Measurements from ENCODE around the gene DCUN1D3.

DNA sequence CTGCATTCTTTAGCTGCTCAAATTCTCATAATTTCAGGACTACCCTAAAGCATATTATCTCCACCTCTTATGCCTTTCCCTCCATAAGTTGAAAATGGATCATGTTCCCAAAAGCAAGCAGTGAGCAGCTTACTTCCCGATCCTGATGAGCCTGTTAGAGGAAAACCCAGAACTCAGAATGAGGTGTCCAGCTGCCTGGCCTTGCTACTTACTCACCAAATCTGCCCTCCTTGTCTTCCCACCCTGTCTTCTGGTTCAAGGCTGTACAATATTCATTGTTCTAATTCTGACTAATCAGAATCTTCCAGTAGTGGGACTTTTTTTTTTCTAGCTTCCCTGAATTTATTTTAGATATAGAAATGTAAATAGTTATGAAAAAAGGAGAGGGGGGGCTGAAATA, 11.2 kb upstream of the DCUN1D3 start:
- TF ChIP-seq CTCF (conservative IDR thresholded peaks at IDR 0.05 in 1 of 2, IDR thresholded peaks at IDR 0.05 in 1 of 2; ENCODE audit: low read depth in 1 of 2, low read length in 2 of 2) (no peak), EZH2 (IDR thresholded peaks at IDR 0.05; ENCODE audit: low read length, missing control alignments) (no peak)

All from fibroblast of lung (primary cell).